Measurements from ENCODE around the gene CBX8.

DNA sequence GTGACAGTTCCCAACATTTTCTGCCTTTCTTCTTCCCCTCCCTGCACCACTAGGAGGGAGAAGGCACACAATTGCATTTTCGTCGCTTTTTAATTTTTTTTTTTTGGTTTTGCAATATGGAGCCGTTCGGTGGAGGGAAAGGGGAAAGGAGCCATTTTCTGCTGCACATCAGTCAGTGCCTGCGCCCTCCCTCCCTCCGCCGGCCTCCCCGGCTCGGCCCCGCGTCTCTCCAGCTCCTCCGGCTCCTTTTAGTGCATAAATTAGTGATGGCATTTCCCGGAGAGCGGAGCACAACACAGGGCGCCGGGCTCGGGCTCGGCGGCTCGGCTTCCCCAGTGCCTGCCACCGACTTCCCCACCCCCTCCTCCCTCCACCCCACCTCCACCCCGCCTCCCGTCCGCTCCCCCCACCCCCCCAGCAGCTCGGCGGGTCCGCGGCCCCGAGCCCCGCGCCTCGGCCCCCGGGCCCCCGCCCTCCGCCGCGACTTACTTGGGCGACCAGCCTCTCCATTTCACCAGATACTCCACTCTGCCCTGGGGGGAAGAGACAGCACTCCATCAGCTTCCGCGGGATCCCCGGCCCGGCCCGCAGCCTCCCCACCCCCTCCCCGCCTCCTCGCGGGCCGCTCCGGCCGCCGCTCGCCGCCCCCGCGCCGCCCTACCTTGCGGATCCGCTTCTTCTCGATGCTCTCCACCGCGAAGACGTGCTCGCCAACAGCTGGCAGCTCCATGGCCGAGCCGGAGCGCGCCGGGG is 41.8 kb upstream of the CBX8 start:
- no peak for TF ChIP-seq POLR2A (IDR thresholded peaks at IDR 0.05)
- TF ChIP-seq, protein P1, sequence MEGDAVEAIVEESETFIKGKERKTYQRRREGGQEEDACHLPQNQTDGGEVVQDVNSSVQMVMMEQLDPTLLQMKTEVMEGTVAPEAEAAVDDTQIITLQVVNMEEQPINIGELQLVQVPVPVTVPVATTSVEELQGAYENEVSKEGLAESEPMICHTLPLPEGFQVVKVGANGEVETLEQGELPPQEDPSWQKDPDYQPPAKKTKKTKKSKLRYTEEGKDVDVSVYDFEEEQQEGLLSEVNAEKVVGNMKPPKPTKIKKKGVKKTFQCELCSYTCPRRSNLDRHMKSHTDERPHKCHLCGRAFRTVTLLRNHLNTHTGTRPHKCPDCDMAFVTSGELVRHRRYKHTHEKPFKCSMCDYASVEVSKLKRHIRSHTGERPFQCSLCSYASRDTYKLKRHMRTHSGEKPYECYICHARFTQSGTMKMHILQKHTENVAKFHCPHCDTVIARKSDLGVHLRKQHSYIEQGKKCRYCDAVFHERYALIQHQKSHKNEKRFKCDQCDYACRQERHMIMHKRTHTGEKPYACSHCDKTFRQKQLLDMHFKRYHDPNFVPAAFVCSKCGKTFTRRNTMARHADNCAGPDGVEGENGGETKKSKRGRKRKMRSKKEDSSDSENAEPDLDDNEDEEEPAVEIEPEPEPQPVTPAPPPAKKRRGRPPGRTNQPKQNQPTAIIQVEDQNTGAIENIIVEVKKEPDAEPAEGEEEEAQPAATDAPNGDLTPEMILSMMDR (IDR thresholded peaks at IDR 0.05) = no peak

All from lower leg skin (tissue), 3 donors.